Left ventricle myocardium inferior (tissue), 1 donor: ENCODE results near the gene ZNF335. TPM values are rescaled to one million over a fixed set of nuclear protein-coding genes. Genes with fewer than 3 reads are reported as not detected.

Source experiments
- DNase-seq: peaks from one replicate; pipeline ENCODE4 v3.0.0-alpha.2; 2020
- H3K27ac ChIP-seq: fragments of 200-600 bp; replicated peaks from 2 replicates; pipeline ENCODE4 v1.8.0; 2021
- H3K27me3 ChIP-seq: fragments of 200-600 bp; 2 replicates; pipeline ENCODE4 v1.8.0; 2021; ENCODE audit warnings: low read depth
- H3K36me3 ChIP-seq: fragments of 200-600 bp; 2 replicates; pipeline ENCODE4 v1.8.0; 2021
- H3K4me1 ChIP-seq: fragments of 200-600 bp; 2 replicates; pipeline ENCODE4 v1.8.0; 2021
- H3K4me3 ChIP-seq: fragments of 200-600 bp; 2 replicates; pipeline ENCODE4 v1.8.0; 2021; ENCODE audit warnings: mild to moderate bottlenecking, moderate library complexity
- H3K9me3 ChIP-seq: fragments of 200-600 bp; replicated peaks from 2 replicates; pipeline ENCODE4 v1.8.0; 2021
- CTCF ChIP-seq: fragments of 200-600 bp; IDR thresholded peaks from 2 replicates; pipeline ENCODE4 v1.8.0; 2021; ENCODE audit warnings: antibody characterized with exemption, mild to moderate bottlenecking, borderline replicate concordance
- intact Hi-C: fragments of 100-400 bp; cut with micrococcal nuclease; formaldehyde crosslinking; loops from one replicate; pipeline ENCODE4 v1.11.0; 2022
- total RNA-seq: library from RNA; stranded (reverse); fragmentation: NEBNext Ultra II Directional; extraction: Animal tissue kit (Norgen Biotek cat#: 25700); gene quantifications from one replicate; pipeline ENCODE4 v1.2.1, GENCODE V29; 2021
- donor health status: DM: no; HTN: yes; CAD: no; lungs with severe emphysema.

ZNF335 gene
- total RNA-seq, 1 donor from 2014 or later = 8.1 TPM

- TF ChIP-seq CTCF = no peak
- Histone ChIP-seq H3K4me3 (no peak overlapping the region), H3K27ac (no peak overlapping the region), H3K27me3 (peaks cover 100% of the 10 kb centered on the region), H3K4me1 (peaks cover 18% of the 10 kb centered on the region), H3K9me3 (no peaks in the 10 kb centered on the region), H3K36me3 (no peaks in the 10 kb centered on the region)
- intact Hi-C loops = no loop called here
- DNase-seq = no peak
Measured at GRCh38 chr20:46010491-46011391, 38.7 kb upstream of the ZNF335 start.

DNA sequence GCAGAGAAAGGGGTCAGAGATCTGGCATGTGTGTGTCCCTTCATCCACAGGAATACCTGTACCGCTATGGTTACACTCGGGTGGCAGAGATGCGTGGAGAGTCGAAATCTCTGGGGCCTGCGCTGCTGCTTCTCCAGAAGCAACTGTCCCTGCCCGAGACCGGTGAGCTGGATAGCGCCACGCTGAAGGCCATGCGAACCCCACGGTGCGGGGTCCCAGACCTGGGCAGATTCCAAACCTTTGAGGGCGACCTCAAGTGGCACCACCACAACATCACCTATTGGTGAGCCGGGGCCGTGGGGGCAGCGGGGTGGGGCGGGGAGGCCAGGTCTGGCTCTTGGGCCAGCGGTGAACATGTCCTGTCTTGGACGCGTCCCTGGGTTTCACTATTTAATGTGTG, 37.8 kb upstream of the ZNF335 start:
- Histone ChIP-seq H3K9me3 (no peaks in the 10 kb centered on the region), H3K4me1 (peaks cover 18% of the 10 kb centered on the region), H3K36me3 (no peaks in the 10 kb centered on the region), H3K4me3 (no peak overlapping the region), H3K27me3 (peaks cover 100% of the 10 kb centered on the region), H3K27ac (no peak overlapping the region)
- intact Hi-C loops = no loop called here
- TF ChIP-seq CTCF = no peak
- DNase-seq = no peak

- Histone ChIP-seq H3K36me3 (no peaks in the 10 kb centered on the region), H3K27ac (no peak overlapping the region), H3K27me3 (peaks cover 100% of the 10 kb centered on the region), H3K4me1 (peaks cover 10% of the 10 kb centered on the region), H3K4me3 (no peak overlapping the region), H3K9me3 (no peaks in the 10 kb centered on the region)
- intact Hi-C loops = no loop called here
- no peak for TF ChIP-seq CTCF
- DNase-seq = no peak
Measured at GRCh38 chr20:46007671-46008070, 35.7 kb upstream of the ZNF335 start.

- Histone ChIP-seq H3K36me3 (no peaks in the 10 kb centered on the region), H3K4me1 (peaks cover 10% of the 10 kb centered on the region), H3K27me3 (peaks cover 100% of the 10 kb centered on the region), H3K27ac (no peak overlapping the region), H3K4me3 (no peak overlapping the region), H3K9me3 (no peaks in the 10 kb centered on the region)
- TF ChIP-seq CTCF = no peak
- no peak for DNase-seq
- intact Hi-C loops = no loop called here
Measured at GRCh38 chr20:46006964-46007363, 35.0 kb upstream of the ZNF335 start.

DNA sequence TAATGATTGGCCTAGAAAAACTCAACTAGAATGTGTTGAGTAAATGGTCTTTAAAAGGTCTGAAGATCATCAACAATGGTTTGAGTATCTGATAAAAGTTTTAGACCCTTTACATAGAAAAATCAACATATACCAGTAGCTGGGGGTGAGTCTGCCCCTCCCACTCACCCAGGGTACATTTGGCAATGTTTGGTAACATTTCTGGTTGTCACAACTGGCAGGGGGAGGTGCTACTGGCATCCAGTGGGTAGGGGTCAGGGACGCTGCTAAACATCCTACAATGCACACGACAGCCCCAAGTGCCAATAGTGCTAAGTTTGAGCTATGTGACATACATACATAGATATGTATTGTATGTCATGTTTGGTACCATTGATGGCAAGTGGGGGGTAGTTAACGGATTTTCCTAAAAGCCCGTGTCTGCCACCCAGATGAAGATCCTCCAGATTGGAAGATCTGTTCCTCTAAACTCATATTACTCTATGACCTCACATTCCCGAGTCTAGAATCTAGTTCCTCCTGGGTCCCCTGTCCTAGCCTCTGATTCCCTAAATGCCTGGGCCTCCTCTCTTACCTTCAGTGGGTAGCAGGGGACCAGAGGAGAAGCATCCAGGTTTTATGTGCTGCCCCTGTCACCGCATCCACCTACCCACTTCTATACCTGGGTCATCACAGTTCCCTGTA, 34.2 kb upstream of the ZNF335 start:
- H3K9me3 ChIP-seq = no peaks in the 10 kb centered on the region
- no peak overlapping the region for H3K27ac ChIP-seq
- no peak for DNase-seq
- H3K36me3 ChIP-seq = no peaks in the 10 kb centered on the region
- peaks cover 10% of the 10 kb centered on the region for H3K4me1 ChIP-seq
- H3K27me3 ChIP-seq = peaks cover 100% of the 10 kb centered on the region
- no peak overlapping the region for H3K4me3 ChIP-seq
- no peak for TF ChIP-seq CTCF
- intact Hi-C loops = no loop called here
